GM10847 (cell line): ENCODE measurements around the gene BACE2.

Experiments
- POLR2A ChIP-seq: IDR thresholded peaks from 2 replicates; pipeline ENCODE4 v1.6.1; 2011; ENCODE audit not compliant: insufficient read length; ENCODE audit errors: extremely low read depth

The BACE2 gene

GRCh38 chr21:41164981-41165655 lies 2.8 kb upstream of the BACE2 start:
- TF ChIP-seq POLR2A = no peak

- TF ChIP-seq POLR2A = no peak
Measured at GRCh38 chr21:41166884-41167283, 1.1 kb upstream of the BACE2 start.

- TF ChIP-seq POLR2A = no peak
Measured at GRCh38 chr21:41168391-41169257, 664 bp downstream of the BACE2 start.

GRCh38 chr21:41169258-41169576 lies 1.3 kb downstream of the BACE2 start:
- TF ChIP-seq POLR2A = no peak

- no peak for TF ChIP-seq POLR2A
Measured at GRCh38 chr21:41169701-41170100, 1.7 kb downstream of the BACE2 start.

- TF ChIP-seq POLR2A = no peak
Measured at GRCh38 chr21:41170442-41170841, 2.5 kb downstream of the BACE2 start.

- no peak for TF ChIP-seq POLR2A
Measured at GRCh38 chr21:41170859-41171609, 3.1 kb downstream of the BACE2 start.

GRCh38 chr21:41175080-41175479 lies 7.1 kb downstream of the BACE2 start:
- TF ChIP-seq POLR2A = no peak

GRCh38 chr21:41176846-41177245 lies 8.9 kb downstream of the BACE2 start:
- TF ChIP-seq POLR2A = no peak

GRCh38 chr21:41180752-41181151 lies 12.8 kb downstream of the BACE2 start:
- TF ChIP-seq POLR2A = no peak

GRCh38 chr21:41182547-41182946 lies 14.6 kb downstream of the BACE2 start:
- TF ChIP-seq POLR2A = no peak

GRCh38 chr21:41183575-41183974 lies 15.6 kb downstream of the BACE2 start:
- no peak for TF ChIP-seq POLR2A

GRCh38 chr21:41185802-41186201 lies 17.8 kb downstream of the BACE2 start:
- TF ChIP-seq POLR2A = no peak

GRCh38 chr21:41186755-41187536 lies 19.0 kb downstream of the BACE2 start:
- no peak for TF ChIP-seq POLR2A

- TF ChIP-seq POLR2A = no peak
Measured at GRCh38 chr21:41187537-41188025, 19.6 kb downstream of the BACE2 start.
